H9 (cell line): ENCODE measurements around the gene CAB39. TPM values are rescaled to one million over a fixed set of nuclear protein-coding genes. Genes with fewer than 3 reads are reported as not detected.

Experiments
- DNase-seq: peaks from one replicate; pipeline ENCODE4 v3.0.0-alpha.2; 2017
- H2AFZ ChIP-seq: one replicate; pipeline ENCODE4 v1.6.1; 2013; ENCODE audit warnings: mild to moderate bottlenecking, low read length, control low read depth, moderate library complexity
- H2AK5ac ChIP-seq: 2 replicates; pipeline ENCODE4 v1.6.1; 2013; ENCODE audit warnings: low read length, control low read depth, mixed read lengths; ENCODE audit not compliant: insufficient read length
- H2BK120ac ChIP-seq: one replicate; pipeline ENCODE4 v1.6.1; 2013; ENCODE audit warnings: low read depth, mild to moderate bottlenecking, low read length, control low read depth, inconsistent platforms; ENCODE audit not compliant: poor library complexity, severe bottlenecking
- H2BK12ac ChIP-seq: 2 replicates; pipeline ENCODE4 v1.6.1; 2013; ENCODE audit warnings: low read length, control low read depth, mixed read lengths, low read depth; ENCODE audit not compliant: insufficient read length
- H2BK15ac ChIP-seq: 2 replicates; pipeline ENCODE4 v1.6.1; 2013; ENCODE audit warnings: low read depth, low read length, control low read depth
- H2BK20ac ChIP-seq: one replicate; pipeline ENCODE4 v1.6.1; 2013; ENCODE audit warnings: low read depth, mild to moderate bottlenecking, low read length, control low read depth, inconsistent platforms; ENCODE audit not compliant: poor library complexity, severe bottlenecking
- H2BK5ac ChIP-seq: 2 replicates; pipeline ENCODE4 v1.6.1; 2013; ENCODE audit warnings: low read length, control low read depth, mixed read lengths; ENCODE audit not compliant: insufficient read length
- H3K14ac ChIP-seq: 2 replicates; pipeline ENCODE4 v1.6.1; 2013; ENCODE audit warnings: low read length, control low read depth; ENCODE audit not compliant: insufficient read depth
- H3K18ac ChIP-seq: 2 replicates; pipeline ENCODE4 v1.6.1; 2013; ENCODE audit warnings: low read depth, mild to moderate bottlenecking, mixed read lengths, low read length, control low read depth; ENCODE audit not compliant: insufficient read length
- H3K23ac ChIP-seq: 2 replicates; pipeline ENCODE4 v1.6.1; 2013; ENCODE audit warnings: low read length, control low read depth, mixed read lengths, low read depth; ENCODE audit not compliant: insufficient read length
- H3K23me2 ChIP-seq: 2 replicates; pipeline ENCODE4 v1.6.1; 2013; ENCODE audit warnings: low read depth, mild to moderate bottlenecking, mixed read lengths, low read length, control low read depth; ENCODE audit not compliant: insufficient read length, poor library complexity, severe bottlenecking
- H3K27ac ChIP-seq: 2 replicates; pipeline ENCODE4 v1.5.1; 2013; ENCODE audit warnings: low read length, control low read depth, mixed read lengths, low read depth; ENCODE audit not compliant: insufficient read length
- H3K27me3 ChIP-seq: 2 replicates; pipeline ENCODE4 v1.6.1; 2013; ENCODE audit warnings: low read length, control low read depth, inconsistent platforms; ENCODE audit not compliant: insufficient read depth
- H3K4ac ChIP-seq: 2 replicates; pipeline ENCODE4 v1.6.1; 2013; ENCODE audit warnings: low read depth, mild to moderate bottlenecking, control low read depth, inconsistent platforms, low read length, moderate library complexity
- H3K4me1 ChIP-seq: 2 replicates; pipeline ENCODE4 v1.6.1; 2013; ENCODE audit warnings: low read length, control low read depth, inconsistent platforms; ENCODE audit not compliant: insufficient read depth
- H3K4me2 ChIP-seq: 2 replicates; pipeline ENCODE4 v1.6.1; 2013; ENCODE audit warnings: low read length, control low read depth, mixed read lengths; ENCODE audit not compliant: insufficient read length, insufficient read depth
- H3K56ac ChIP-seq: 2 replicates; pipeline ENCODE4 v1.6.1; 2013; ENCODE audit warnings: low read depth, mild to moderate bottlenecking, mixed read lengths, low read length, control low read depth; ENCODE audit not compliant: insufficient read length
- H3K79me1 ChIP-seq: 2 replicates; pipeline ENCODE4 v1.6.1; 2013; ENCODE audit warnings: low read depth, mild to moderate bottlenecking, moderate library complexity, low read length, control low read depth, inconsistent platforms; ENCODE audit not compliant: insufficient read depth, poor library complexity, severe bottlenecking
- H3K79me2 ChIP-seq: 2 replicates; pipeline ENCODE4 v1.6.1; 2013; ENCODE audit warnings: low read length, control low read depth, inconsistent platforms; ENCODE audit not compliant: insufficient read depth
- H3K9ac ChIP-seq: 2 replicates; pipeline ENCODE4 v1.6.1; 2013; ENCODE audit warnings: low read length, control low read depth, mixed read lengths; ENCODE audit not compliant: insufficient read length; ENCODE audit errors: extremely low read depth
- H3K9me3 ChIP-seq: one replicate; pipeline ENCODE4 v1.6.1; 2013; ENCODE audit warnings: low read depth, low read length, inconsistent platforms; ENCODE audit not compliant: control insufficient read depth
- H3T11ph ChIP-seq: one replicate; pipeline ENCODE4 v1.6.1; 2013; ENCODE audit warnings: mild to moderate bottlenecking, low read length, control low read depth, inconsistent platforms
- H4K20me1 ChIP-seq: one replicate; pipeline ENCODE4 v1.6.1; 2013; ENCODE audit not compliant: control insufficient read depth, insufficient read length, insufficient read depth
- H4K5ac ChIP-seq: 2 replicates; pipeline ENCODE4 v1.6.1; 2013; ENCODE audit warnings: low read depth, mild to moderate bottlenecking, mixed read lengths, low read length, control low read depth; ENCODE audit not compliant: insufficient read length
- H4K8ac ChIP-seq: replicated peaks from 2 replicates; pipeline ENCODE4 v1.6.1; 2013; ENCODE audit warnings: low read length, control low read depth, mixed read lengths, low read depth; ENCODE audit not compliant: insufficient read length
- H4K91ac ChIP-seq: 2 replicates; pipeline ENCODE4 v1.6.1; 2013; ENCODE audit warnings: low read depth, mild to moderate bottlenecking, moderate library complexity, mixed read lengths, low read length, control low read depth; ENCODE audit not compliant: insufficient read length
- H3K27ac Mint-ChIP-seq, 3 experiments: 2 replicates in 2 of 3; 3 replicates in 1 of 3; pipeline ENCODE4 v1.8.0; 2020 to 2021; ENCODE audit warnings: mixed read lengths in 3 of 3, mild to moderate bottlenecking in 1 of 3, moderate library complexity in 1 of 3
- H3K27me3 Mint-ChIP-seq: 2 replicates; pipeline ENCODE4 v1.8.0; 2021; ENCODE audit warnings: low read depth, mild to moderate bottlenecking, moderate library complexity, mixed read lengths
- H3K36me3 Mint-ChIP-seq, 3 experiments: 2 replicates in 2 of 3; 3 replicates in 1 of 3; pipeline ENCODE4 v1.8.0; 2020 to 2021; ENCODE audit warnings: low read depth in 3 of 3, mixed read lengths in 3 of 3; ENCODE audit not compliant: insufficient read depth in 1 of 3
- H3K4me1 Mint-ChIP-seq, 2 experiments: 2 replicates each; pipeline ENCODE4 v1.8.0; 2020; ENCODE audit warnings: mixed read lengths in 2 of 2
- H3K4me3 Mint-ChIP-seq, 2 experiments: 2 replicates in 1 of 2; 3 replicates in 1 of 2; pipeline ENCODE4 v1.8.0; 2020 to 2021; ENCODE audit warnings: mild to moderate bottlenecking in 2 of 2, mixed read lengths in 2 of 2, moderate library complexity in 1 of 2
- H3K9me3 Mint-ChIP-seq, 2 experiments: 2 replicates in 1 of 2; 3 replicates in 1 of 2; pipeline ENCODE4 v1.8.0; 2020; ENCODE audit warnings: mild to moderate bottlenecking in 2 of 2, mixed read lengths in 2 of 2, moderate library complexity in 1 of 2
- CTCF ChIP-seq: fragments of 200-600 bp; sonication (generic); conservative IDR thresholded peaks from 3 replicates; pipeline ENCODE4 v1.8.0; 2021; ENCODE audit warnings: antibody characterized with exemption, mild to moderate bottlenecking
- WGBS: extraction: QIAGEN DNeasy Blood & Tissue Kit; methylation state at CpG from one replicate; pipeline ENCODE4 v1.1.7; 2013; ENCODE audit warnings: missing lambda C conversion rate, low lambda C conversion rate, mixed read lengths; ENCODE audit not compliant: insufficient read length; ENCODE audit errors: extremely low coverage; 5-methylcytosine and 5-hydroxymethylcytosine counted together
- total RNA-seq: library from RNA; stranded (reverse); gene quantifications from 2 replicates; pipeline ENCODE4 v1.2.1, GENCODE V29; 2021

CAB39 gene
- total RNA-seq, 1 experiment from 2014 or later: 42.7 TPM

GRCh38 chr2:230762317-230762896 lies 49.8 kb downstream of the CAB39 start:
- Histone ChIP-seq H3K9ac (no peak overlapping the region), H3K27ac (no peak overlapping the region), H2BK12ac (no peak overlapping the region), H2AFZ (no peak overlapping the region), H3K9me3 (no peaks in the 10 kb centered on the region), H3K79me1 (no peaks in the 10 kb centered on the region), H3K79me2 (peaks cover 1% of the 10 kb centered on the region; the same call in 1 of the 2 replicates), H3K18ac (no peak overlapping the region), H3K4me2 (no peak overlapping the region), H2BK15ac (no peak overlapping the region), H3K27me3 (no peaks in the 10 kb centered on the region), H3K14ac (no peak overlapping the region), H3K56ac (no peak overlapping the region), H3K23ac (no peak overlapping the region), H4K20me1 (no peaks in the 10 kb centered on the region), H2BK20ac (no peak overlapping the region), H2BK120ac (no peak overlapping the region), H4K91ac (no peak overlapping the region), H3K4ac (no peak overlapping the region), H4K8ac (no peak overlapping the region), H3K23me2 (no peaks in the 10 kb centered on the region), H4K5ac (no peak overlapping the region), H3T11ph (no peak overlapping the region), H2AK5ac (no peak overlapping the region), H3K4me1 (peaks cover 8% of the 10 kb centered on the region), H2BK5ac (no peak overlapping the region)
- Mint-ChIP-seq H3K9me3 (no peaks in the 10 kb centered on the region), H3K4me1 (peaks cover 26% of the 10 kb centered on the region in 2 experiments), H3K27ac (no peak overlapping the region), H3K36me3 (peaks cover 8 to 19% (median 10%) of the 10 kb centered on the region in 3 experiments; a peak in 5 of 7 replicates), H3K4me3 (no peak overlapping the region), H3K27me3 (no peaks in the 10 kb centered on the region)
- no CpG with 5 or more reads among the region's 4 CpGs for WGBS
- peak; percentile 78 for TF ChIP-seq CTCF
- DNase-seq: peak; percentile 79
